GM23248 (cell line): ENCODE results near the gene PPA2.

Experiments used
- EZH2 ChIP-seq: fragments of 200-600 bp; sonication (generic); IDR thresholded peaks from 2 replicates; pipeline ENCODE4 v1.6.1; 2018; ENCODE audit warnings: antibody characterized with exemption, mild to moderate bottlenecking; ENCODE audit not compliant: insufficient read depth, poor library complexity, severe bottlenecking
- EZH2phosphoT487 ChIP-seq: fragments of 200-600 bp; sonication (generic); IDR thresholded peaks from 2 replicates; pipeline ENCODE4 v1.6.1; 2018; ENCODE audit warnings: antibody characterized with exemption, moderate library complexity, mild to moderate bottlenecking, low read depth; ENCODE audit not compliant: insufficient read depth

DNA sequence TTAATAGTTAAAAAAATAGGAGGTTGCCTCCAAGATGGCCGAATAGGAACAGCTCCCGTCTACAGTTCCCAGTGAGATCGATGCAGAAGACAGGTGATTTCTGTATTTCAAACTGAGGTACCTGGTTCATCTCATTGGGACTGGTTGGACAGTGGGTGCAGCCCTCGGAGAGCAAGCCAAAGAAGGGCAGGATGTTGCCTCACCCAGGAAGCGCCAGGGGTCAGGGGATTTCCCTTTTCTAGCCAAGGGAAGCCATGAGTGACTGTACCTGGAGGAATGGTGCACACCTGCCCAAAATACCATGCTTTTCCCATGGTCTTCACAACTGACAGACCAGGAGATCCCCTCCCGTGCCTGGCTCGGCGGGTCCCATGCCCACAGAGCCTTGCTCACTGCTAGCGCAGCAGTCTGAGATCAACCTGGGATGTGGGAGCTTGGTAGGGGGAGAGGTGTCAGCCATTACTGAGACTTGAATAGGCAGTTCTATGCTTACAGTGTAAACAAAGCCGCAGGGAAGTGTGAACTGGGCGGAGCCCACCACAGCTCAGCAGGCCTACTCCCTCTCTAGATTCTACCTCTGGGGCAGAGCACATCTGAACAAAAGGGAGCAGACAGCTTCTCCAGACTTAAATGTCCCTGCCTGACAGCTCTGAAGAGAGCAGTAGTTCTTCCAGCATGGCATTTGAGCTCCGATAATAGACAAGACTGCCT is 47.5 kb downstream of the PPA2 start:
- no peak for TF ChIP-seq EZH2
- no peak for TF ChIP-seq EZH2phosphoT487
